ENCODE results near the gene KANK4.

- TF ChIP-seq CTCF (IDR thresholded peaks at IDR 0.05), result no peak
- TF ChIP-seq POLR2A (IDR thresholded peaks at IDR 0.05), result no peak
- no peak for TF ChIP-seq EP300 (IDR thresholded peaks at IDR 0.05)
These were observed 84.5 kb downstream of the KANK4 start for GRCh38 chr1:62234688-62235087.
